Measurements from ENCODE around the gene DPP9. TPM values are rescaled to one million over a fixed set of nuclear protein-coding genes. Genes with fewer than 3 reads are reported as not detected.

The DPP9 gene
- total RNA-seq, 1 donor from 2014 or later, result 127 TPM

DNA sequence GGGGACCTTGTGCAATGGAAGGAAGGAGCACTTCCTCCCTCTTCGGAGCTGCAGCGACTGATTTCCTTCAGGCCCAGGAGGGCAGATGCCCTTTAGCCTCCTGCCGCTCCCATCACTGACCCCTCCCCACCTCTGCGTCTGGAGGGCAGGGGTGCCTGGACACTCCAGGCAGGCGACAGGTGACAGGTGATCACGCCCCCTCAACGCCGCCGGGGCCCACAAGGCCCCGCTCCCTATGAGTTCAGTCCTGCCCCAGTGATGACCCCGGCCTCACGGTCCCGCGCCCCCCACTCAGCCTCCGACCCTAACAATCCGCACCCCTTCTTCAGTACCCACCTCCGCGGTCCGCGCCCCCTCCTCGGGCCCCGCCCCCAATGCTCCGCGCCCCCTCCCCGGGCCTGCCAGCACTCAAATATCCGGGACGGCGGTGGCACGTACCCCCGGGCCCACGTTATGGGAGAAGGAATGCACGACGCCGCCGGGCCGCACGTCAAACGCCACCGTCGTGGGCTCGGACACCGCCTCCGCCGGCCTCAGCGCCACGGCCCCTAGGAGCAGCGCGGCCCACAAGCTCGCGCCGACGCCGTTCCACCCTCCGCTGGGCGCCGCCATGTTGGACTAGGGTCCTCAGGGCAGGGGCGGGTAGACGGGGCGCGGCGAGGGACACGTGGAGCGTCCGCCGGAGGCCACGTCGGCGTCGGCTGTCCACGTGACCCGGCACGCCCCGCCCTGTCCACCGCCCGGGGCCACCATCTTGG is 53.7 kb downstream of the DPP9 start, which contains the start of gene MYDGF:
MYDGF (minus strand) TSS at position 620 of the 758 bp plus-strand sequence; CDS start at position 612, 8 bp downstream.
- no peak for DNase-seq (ENCODE audit: low read depth)
- TF ChIP-seq, protein P1, sequence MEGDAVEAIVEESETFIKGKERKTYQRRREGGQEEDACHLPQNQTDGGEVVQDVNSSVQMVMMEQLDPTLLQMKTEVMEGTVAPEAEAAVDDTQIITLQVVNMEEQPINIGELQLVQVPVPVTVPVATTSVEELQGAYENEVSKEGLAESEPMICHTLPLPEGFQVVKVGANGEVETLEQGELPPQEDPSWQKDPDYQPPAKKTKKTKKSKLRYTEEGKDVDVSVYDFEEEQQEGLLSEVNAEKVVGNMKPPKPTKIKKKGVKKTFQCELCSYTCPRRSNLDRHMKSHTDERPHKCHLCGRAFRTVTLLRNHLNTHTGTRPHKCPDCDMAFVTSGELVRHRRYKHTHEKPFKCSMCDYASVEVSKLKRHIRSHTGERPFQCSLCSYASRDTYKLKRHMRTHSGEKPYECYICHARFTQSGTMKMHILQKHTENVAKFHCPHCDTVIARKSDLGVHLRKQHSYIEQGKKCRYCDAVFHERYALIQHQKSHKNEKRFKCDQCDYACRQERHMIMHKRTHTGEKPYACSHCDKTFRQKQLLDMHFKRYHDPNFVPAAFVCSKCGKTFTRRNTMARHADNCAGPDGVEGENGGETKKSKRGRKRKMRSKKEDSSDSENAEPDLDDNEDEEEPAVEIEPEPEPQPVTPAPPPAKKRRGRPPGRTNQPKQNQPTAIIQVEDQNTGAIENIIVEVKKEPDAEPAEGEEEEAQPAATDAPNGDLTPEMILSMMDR (conservative IDR thresholded peaks at IDR 0.05; ENCODE audit: low read depth, low read length), result no peak
- H3K4me3 ChIP-seq (ENCODE audit: low read depth, low read length), result peak within 1 kb of the TSS; percentile 80

DNA sequence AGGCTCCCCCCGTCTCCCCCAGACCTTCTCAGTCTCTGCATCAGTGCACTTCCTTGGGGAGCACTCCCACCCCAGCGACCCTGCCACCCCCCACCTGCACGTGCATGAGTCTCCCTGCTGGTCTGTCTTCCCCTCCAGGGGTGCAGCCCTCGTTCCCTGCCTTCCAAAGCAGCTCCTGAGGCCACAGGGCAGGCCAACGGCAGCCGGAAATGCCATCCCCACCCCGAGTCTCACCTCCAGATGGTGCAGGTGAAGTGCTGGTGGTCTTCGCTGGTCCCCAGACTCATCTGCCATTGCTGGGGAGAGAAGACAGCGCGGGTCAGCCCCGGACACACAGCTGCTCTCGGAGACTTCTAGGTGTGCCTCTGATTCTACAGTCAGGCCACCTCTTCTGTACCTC is 59.0 kb downstream of the DPP9 start:
- DNase-seq (ENCODE audit: low read depth), result no peak
- TF ChIP-seq, protein P1 (conservative IDR thresholded peaks at IDR 0.05; ENCODE audit: low read depth, low read length), result no peak

DNA sequence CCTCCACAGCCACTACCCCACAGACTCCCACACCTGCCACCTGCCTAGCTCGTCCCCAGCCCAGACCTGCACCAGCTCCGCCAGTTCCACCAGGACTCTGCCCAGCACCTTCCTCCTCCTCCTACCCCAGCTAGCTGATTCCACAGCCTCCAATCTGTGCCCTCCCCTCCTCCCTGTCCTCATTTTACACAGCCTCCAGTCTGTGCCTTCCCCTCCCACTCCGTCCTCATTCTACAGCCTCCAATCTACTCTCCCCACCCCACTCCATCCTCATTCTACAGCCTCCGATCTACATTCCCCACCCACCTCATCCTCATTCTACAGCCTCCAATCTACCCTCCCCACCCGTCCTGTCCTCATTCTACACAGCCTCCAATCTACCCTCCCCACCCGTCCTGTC is 60.8 kb downstream of the DPP9 start:
- no peak overlapping the region for H3K4me3 ChIP-seq (ENCODE audit: low read depth, low read length)
- DNase-seq (ENCODE audit: low read depth), result no peak
- TF ChIP-seq, protein P1 (conservative IDR thresholded peaks at IDR 0.05; ENCODE audit: low read depth, low read length), result no peak

More for the DNA sequence above, 59.0 kb downstream of the DPP9 start:
- no peak overlapping the region for H3K4me3 ChIP-seq (ENCODE audit: low read depth, low read length)

DNA sequence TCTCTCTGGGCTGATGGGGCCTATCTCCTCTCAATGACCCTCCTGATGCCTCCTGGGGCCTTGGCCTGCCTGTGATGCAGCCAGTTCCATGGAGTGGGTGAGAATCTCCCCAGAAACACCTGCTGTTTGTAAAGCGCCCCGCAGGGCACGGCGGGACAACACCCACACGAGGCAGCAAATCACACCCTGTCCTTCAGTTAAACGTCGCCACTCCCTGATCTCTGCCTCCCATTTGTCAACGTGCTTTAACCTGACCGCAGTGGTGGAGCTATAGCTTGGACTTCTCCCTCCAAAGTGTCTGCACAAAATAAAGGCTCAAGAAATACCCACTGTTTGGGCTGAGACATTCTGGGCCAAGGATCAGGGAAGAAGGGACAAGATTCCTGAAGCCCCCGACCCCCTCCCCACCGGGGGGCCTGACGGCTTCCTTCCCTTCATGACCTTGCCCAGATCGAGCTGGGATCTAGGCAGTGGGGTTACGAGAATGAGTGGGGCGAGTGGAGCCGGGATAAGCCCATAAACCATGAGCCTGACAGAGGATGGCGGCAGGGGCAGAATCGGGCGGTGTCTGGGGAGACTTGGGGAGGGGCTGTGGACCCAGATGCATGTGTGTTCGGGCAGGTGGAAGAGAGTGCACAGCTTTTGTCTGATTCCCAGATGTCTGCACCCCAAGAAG is 61.5 kb downstream of the DPP9 start:
- no peak overlapping the region for H3K4me3 ChIP-seq (ENCODE audit: low read depth, low read length)
- DNase-seq (ENCODE audit: low read depth), result no peak
- TF ChIP-seq, protein P1 (conservative IDR thresholded peaks at IDR 0.05; ENCODE audit: low read depth, low read length), result no peak

DNA sequence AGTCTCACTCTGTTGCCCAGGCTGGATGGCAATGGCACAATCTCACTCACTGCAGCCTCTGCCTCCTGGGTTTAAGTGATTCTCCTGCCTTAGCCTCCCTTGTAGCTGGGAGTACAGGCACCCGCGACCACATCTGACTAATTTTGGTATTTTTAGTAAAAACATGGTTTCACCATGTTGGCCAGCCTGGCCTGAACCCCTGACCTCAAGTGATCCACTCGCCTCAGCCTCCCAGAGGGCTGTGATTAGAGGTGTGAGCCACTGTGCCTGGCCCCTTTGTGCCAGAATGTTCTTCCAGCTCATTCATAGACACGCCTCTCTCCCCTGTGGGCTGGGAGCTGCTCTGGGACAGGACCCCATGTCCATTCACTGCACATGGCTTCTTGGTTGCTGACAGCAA is 62.6 kb downstream of the DPP9 start:
- DNase-seq (ENCODE audit: low read depth), result no peak
- TF ChIP-seq, protein P1 (conservative IDR thresholded peaks at IDR 0.05; ENCODE audit: low read depth, low read length), result no peak
- no peak overlapping the region for H3K4me3 ChIP-seq (ENCODE audit: low read depth, low read length)

DNA sequence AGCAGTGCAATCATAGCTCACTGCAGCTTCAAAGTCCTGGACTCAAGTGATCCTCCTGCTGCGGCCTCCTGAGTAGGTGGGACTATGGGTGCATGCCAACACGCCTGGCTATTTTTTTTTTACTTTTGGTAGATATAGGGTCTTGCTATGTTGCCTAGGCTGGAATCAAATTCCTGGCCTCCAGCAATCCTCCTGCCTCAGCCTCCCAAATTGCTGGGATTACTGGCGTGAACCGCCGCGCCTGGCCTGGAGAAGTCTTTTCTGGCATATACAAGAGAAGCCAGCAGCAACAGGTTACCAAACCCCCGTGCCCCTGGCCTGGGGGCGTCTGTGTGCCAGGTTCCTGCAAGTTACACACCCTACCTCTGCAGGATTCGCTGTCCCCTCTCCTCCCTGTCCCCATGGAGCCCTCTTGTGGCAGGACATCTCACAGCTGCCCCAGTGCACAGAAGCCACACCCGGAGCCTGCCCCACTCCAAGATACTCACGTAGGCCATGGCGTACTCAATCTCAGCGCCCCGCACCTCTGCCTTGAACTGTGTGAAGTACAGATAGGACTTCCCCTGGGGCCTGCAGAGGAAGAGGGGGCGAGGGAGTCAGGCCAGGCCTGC is 63.4 kb downstream of the DPP9 start:
- H3K4me3 ChIP-seq (ENCODE audit: low read depth, low read length), result no peak overlapping the region
- DNase-seq (ENCODE audit: low read depth), result no peak
- TF ChIP-seq, protein P1 (conservative IDR thresholded peaks at IDR 0.05; ENCODE audit: low read depth, low read length), result peak; percentile 46

Data from epithelial cell of proximal tubule (primary cell).